OCI-LY1 (cell line): ENCODE measurements around the gene SELENOO.

Source experiments
- EZH2 ChIP-seq: fragments of 200-600 bp; sonication (generic), shearing (Covaris generic); IDR thresholded peaks from 2 replicates; pipeline ENCODE4 v1.8.0; 2017; ENCODE audit warnings: borderline replicate concordance, mixed run types, mild to moderate bottlenecking, antibody characterized with exemption, low read length, moderate library complexity, mixed read lengths
- TF ChIP-seq, protein P1 (sequence below): fragments of 200-600 bp; sonication (generic), shearing (Covaris generic); IDR thresholded peaks from 2 replicates; pipeline ENCODE4 v1.5.1; 2017; ENCODE audit warnings: mild to moderate bottlenecking, antibody characterized with exemption, low read length, moderate library complexity, mixed read lengths

DNA sequence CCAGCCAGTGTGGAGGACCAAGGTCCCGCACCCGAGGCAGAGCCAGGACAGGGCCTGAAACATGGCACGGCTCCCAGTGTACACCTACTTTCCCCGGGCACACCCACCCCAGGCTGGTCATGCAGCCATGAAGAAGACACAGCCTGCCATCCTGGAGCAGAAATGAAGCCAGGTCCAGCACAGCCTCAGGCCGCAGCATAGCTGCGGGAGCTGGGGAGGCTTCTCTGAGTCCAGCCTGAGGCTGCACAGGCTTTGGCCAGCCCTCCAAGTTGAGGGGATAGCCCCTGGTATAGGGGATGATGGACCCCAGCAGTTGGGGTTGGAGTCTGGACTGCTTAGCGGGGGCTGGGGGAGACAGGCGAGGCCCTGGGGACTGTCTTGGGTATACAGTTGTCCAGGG, 53.1 kb downstream of the SELENOO start:
- no peak for TF ChIP-seq EZH2
- TF ChIP-seq, protein P1, sequence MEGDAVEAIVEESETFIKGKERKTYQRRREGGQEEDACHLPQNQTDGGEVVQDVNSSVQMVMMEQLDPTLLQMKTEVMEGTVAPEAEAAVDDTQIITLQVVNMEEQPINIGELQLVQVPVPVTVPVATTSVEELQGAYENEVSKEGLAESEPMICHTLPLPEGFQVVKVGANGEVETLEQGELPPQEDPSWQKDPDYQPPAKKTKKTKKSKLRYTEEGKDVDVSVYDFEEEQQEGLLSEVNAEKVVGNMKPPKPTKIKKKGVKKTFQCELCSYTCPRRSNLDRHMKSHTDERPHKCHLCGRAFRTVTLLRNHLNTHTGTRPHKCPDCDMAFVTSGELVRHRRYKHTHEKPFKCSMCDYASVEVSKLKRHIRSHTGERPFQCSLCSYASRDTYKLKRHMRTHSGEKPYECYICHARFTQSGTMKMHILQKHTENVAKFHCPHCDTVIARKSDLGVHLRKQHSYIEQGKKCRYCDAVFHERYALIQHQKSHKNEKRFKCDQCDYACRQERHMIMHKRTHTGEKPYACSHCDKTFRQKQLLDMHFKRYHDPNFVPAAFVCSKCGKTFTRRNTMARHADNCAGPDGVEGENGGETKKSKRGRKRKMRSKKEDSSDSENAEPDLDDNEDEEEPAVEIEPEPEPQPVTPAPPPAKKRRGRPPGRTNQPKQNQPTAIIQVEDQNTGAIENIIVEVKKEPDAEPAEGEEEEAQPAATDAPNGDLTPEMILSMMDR = no peak
